ENCODE data around the gene R3HCC1L. TPM values are rescaled to one million over a fixed set of nuclear protein-coding genes. Genes with fewer than 3 reads are reported as not detected.

The R3HCC1L gene
- total RNA-seq, 4 donors from 2014 or later = 9.0 to 11.6 (median 9.9) TPM

- no peak for DNase-seq (ENCODE audit: extremely low spot score)
- intact Hi-C loops (cut with DNase I) = no loop called here
- H3K27ac ChIP-seq (replicated peaks in 1 of 4) = no peak overlapping the region
- peaks cover 0 to 8% (median 2%) of the 10 kb centered on the region in 4 donors for H3K4me1 ChIP-seq
- H3K9me3 ChIP-seq = no peaks in the 10 kb centered on the region
- no peak for TF ChIP-seq POLR2A (IDR thresholded peaks at IDR 0.05; ENCODE audit: low read depth)
- TF ChIP-seq POLR2AphosphoS5 (IDR thresholded peaks at IDR 0.05) = no peak
- TF ChIP-seq, protein P1, sequence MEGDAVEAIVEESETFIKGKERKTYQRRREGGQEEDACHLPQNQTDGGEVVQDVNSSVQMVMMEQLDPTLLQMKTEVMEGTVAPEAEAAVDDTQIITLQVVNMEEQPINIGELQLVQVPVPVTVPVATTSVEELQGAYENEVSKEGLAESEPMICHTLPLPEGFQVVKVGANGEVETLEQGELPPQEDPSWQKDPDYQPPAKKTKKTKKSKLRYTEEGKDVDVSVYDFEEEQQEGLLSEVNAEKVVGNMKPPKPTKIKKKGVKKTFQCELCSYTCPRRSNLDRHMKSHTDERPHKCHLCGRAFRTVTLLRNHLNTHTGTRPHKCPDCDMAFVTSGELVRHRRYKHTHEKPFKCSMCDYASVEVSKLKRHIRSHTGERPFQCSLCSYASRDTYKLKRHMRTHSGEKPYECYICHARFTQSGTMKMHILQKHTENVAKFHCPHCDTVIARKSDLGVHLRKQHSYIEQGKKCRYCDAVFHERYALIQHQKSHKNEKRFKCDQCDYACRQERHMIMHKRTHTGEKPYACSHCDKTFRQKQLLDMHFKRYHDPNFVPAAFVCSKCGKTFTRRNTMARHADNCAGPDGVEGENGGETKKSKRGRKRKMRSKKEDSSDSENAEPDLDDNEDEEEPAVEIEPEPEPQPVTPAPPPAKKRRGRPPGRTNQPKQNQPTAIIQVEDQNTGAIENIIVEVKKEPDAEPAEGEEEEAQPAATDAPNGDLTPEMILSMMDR (IDR thresholded peaks at IDR 0.05) = no peak
- TF ChIP-seq EP300 (IDR thresholded peaks at IDR 0.05) = no peak
- no peak overlapping the region for H3K4me3 ChIP-seq
- H3K36me3 ChIP-seq = peaks cover 0 to 15% (median 9%) of the 10 kb centered on the region in 4 donors
- WGBS = 72% methylated on average over 1 of the region's 1 CpG
- H3K27me3 ChIP-seq = no peaks in the 10 kb centered on the region
Measured at GRCh38 chr10:98158576-98158975, 24.1 kb downstream of the R3HCC1L start.

- intact Hi-C loops (cut with DNase I) = no loop called here
- no peak for DNase-seq (ENCODE audit: extremely low spot score)
- peaks cover 0 to 5% (median 1%) of the 10 kb centered on the region in 4 donors for H3K4me1 ChIP-seq
- TF ChIP-seq EP300 (IDR thresholded peaks at IDR 0.05) = no peak
- TF ChIP-seq, protein P1 (IDR thresholded peaks at IDR 0.05) = no peak
- no peak for TF ChIP-seq POLR2A (IDR thresholded peaks at IDR 0.05; ENCODE audit: low read depth)
- no peak for TF ChIP-seq POLR2AphosphoS5 (IDR thresholded peaks at IDR 0.05)
- H3K4me3 ChIP-seq = no peak overlapping the region
- no peaks in the 10 kb centered on the region for H3K9me3 ChIP-seq
- H3K27me3 ChIP-seq = no peaks in the 10 kb centered on the region
- 89% methylated on average over 5 of the region's 5 CpGs for WGBS
- H3K27ac ChIP-seq (replicated peaks in 1 of 4) = no peak overlapping the region
- H3K36me3 ChIP-seq = peaks cover 0 to 44% (median 22%) of the 10 kb centered on the region in 4 donors
Measured at GRCh38 chr10:98163941-98164340, 29.5 kb downstream of the R3HCC1L start.

GRCh38 chr10:98167191-98167590, 32.7 kb downstream of the R3HCC1L start:
- peaks cover 0 to 44% (median 22%) of the 10 kb centered on the region in 4 donors for H3K36me3 ChIP-seq
- 79% methylated on average over 2 of the region's 2 CpGs for WGBS
- TF ChIP-seq POLR2A (IDR thresholded peaks at IDR 0.05; ENCODE audit: low read depth) (no peak), POLR2AphosphoS5 (IDR thresholded peaks at IDR 0.05) (no peak), EP300 (IDR thresholded peaks at IDR 0.05) (no peak)
- TF ChIP-seq, protein P1 (IDR thresholded peaks at IDR 0.05) = no peak
- no peaks in the 10 kb centered on the region for H3K27me3 ChIP-seq
- DNase-seq (ENCODE audit: extremely low spot score) = no peak
- H3K4me3 ChIP-seq = no peak overlapping the region
- peaks cover 3 to 9% (median 7%) of the 10 kb centered on the region in 4 donors for H3K4me1 ChIP-seq
- H3K27ac ChIP-seq (replicated peaks in 1 of 4) = no peak overlapping the region
- intact Hi-C loops (cut with DNase I) = no loop called here
- no peaks in the 10 kb centered on the region for H3K9me3 ChIP-seq

GRCh38 chr10:98168147-98168546, 33.7 kb downstream of the R3HCC1L start:
- H3K9me3 ChIP-seq = no peaks in the 10 kb centered on the region
- TF ChIP-seq EP300 (IDR thresholded peaks at IDR 0.05) (no peak), POLR2A (IDR thresholded peaks at IDR 0.05; ENCODE audit: low read depth) (no peak), POLR2AphosphoS5 (IDR thresholded peaks at IDR 0.05) (no peak)
- TF ChIP-seq, protein P1 (IDR thresholded peaks at IDR 0.05) = no peak
- intact Hi-C loops (cut with DNase I) = no loop called here
- H3K4me1 ChIP-seq = peaks cover 7 to 13% (median 11%) of the 10 kb centered on the region in 4 donors
- WGBS = 94% methylated on average over 7 of the region's 7 CpGs
- no peak overlapping the region for H3K4me3 ChIP-seq
- no peak for DNase-seq (ENCODE audit: extremely low spot score)
- H3K27ac ChIP-seq (replicated peaks in 1 of 4) = no peak overlapping the region
- peaks cover 0 to 41% (median 20%) of the 10 kb centered on the region in 4 donors for H3K36me3 ChIP-seq
- H3K27me3 ChIP-seq = no peaks in the 10 kb centered on the region

DNA sequence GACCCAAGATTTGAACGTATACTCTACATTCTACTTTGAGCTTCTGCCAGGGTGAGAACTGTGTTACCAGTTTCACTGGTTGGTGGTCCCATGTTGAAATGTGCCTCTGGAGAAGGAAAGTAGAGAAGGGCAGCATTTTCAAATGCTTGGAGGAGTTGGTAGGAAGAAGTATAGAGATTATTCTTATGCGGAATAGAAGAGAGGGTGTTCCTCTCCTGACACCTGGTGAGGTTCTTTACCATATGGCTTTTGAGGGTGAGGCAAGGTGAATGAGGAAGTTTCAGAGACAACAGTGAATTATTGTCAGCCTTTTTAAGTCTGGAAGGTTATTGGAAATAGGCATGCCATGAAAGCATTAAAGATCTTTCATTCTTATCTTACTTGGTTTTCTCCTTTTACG, 34.3 kb downstream of the R3HCC1L start:
- WGBS = 88% methylated on average over 3 of the region's 3 CpGs
- Histone ChIP-seq H3K36me3 (peaks cover 0 to 35% (median 17%) of the 10 kb centered on the region in 4 donors), H3K27ac (replicated peaks in 1 of 4) (no peak overlapping the region), H3K9me3 (no peaks in the 10 kb centered on the region), H3K4me3 (no peak overlapping the region), H3K27me3 (no peaks in the 10 kb centered on the region), H3K4me1 (peaks cover 7 to 13% (median 11%) of the 10 kb centered on the region in 4 donors)
- TF ChIP-seq POLR2A (IDR thresholded peaks at IDR 0.05; ENCODE audit: low read depth) (no peak), EP300 (IDR thresholded peaks at IDR 0.05) (no peak), POLR2AphosphoS5 (IDR thresholded peaks at IDR 0.05) (no peak)
- TF ChIP-seq, protein P1 (IDR thresholded peaks at IDR 0.05) = no peak
- no peak for DNase-seq (ENCODE audit: extremely low spot score)
- intact Hi-C loops (cut with DNase I) = no loop called here
